H1 (cell line): ENCODE data around the gene SORBS1. TPM values are rescaled to one million over a fixed set of nuclear protein-coding genes. Genes with fewer than 3 reads are reported as not detected.

Source experiments
- CTCF ChIA-PET: fragments of 300-600 bp; sonication (Branson Sonifier 250); formaldehyde crosslinking; loops from one replicate; lab custom pipeline; 2021; ENCODE audit not compliant: partially characterized antibody; lab: Charles Lee
- POLR2A ChIA-PET: fragments of 300-600 bp; sonication (Branson Sonifier 250); formaldehyde crosslinking; loops from one replicate; lab custom pipeline; 2021; ENCODE audit warnings: inconsistent platforms; ENCODE audit not compliant: partially characterized antibody; lab: Charles Lee
- DNase-seq, 2 experiments: peaks; one replicate each; pipeline versions ENCODE4 v3.0.0 to v3.0.0-alpha.2; 2010 to 2022; ENCODE audit warnings: low spot score in 2 of 2, low read depth in 1 of 2, mixed read lengths in 1 of 2
- FAIRE-seq: peaks from 2 replicates; lab custom pipeline; 2011; peaks lifted over from hg19 to GRCh38; lab: Jason Lieb, UNC
- H2AFZ ChIP-seq: 2 replicates; pipeline ENCODE4 v1.8.1; 2012; ENCODE audit warnings: low read length, inconsistent platforms
- H2AK5ac ChIP-seq: 2 replicates; pipeline ENCODE4 v1.6.1; 2013; ENCODE audit warnings: low read depth, low read length
- H2BK120ac ChIP-seq: replicated peaks from 2 replicates; pipeline ENCODE3; 2013; ENCODE audit warnings: low read depth, low read length, inconsistent platforms
- H2BK12ac ChIP-seq: 2 replicates; pipeline ENCODE4 v1.6.1; 2013; ENCODE audit warnings: low read depth, low read length
- H2BK15ac ChIP-seq: 2 replicates; pipeline ENCODE4 v1.6.1; 2013; ENCODE audit warnings: low read length
- H2BK20ac ChIP-seq: 2 replicates; pipeline ENCODE4 v1.6.1; 2013; ENCODE audit warnings: low read length
- H2BK5ac ChIP-seq: 2 replicates; pipeline ENCODE4 v1.6.1; 2013; ENCODE audit warnings: low read depth, low read length
- H3K14ac ChIP-seq: 2 replicates; pipeline ENCODE4 v1.6.1; 2013; ENCODE audit warnings: inconsistent platforms; ENCODE audit not compliant: insufficient read length
- H3K18ac ChIP-seq: 2 replicates; pipeline ENCODE4 v1.6.1; 2013; ENCODE audit warnings: low read length; ENCODE audit errors: extremely low read depth
- H3K23ac ChIP-seq: 2 replicates; pipeline ENCODE4 v1.6.1; 2013; ENCODE audit warnings: inconsistent platforms; ENCODE audit not compliant: insufficient read length
- H3K23me2 ChIP-seq: 2 replicates; pipeline ENCODE4 v1.6.1; 2013; ENCODE audit warnings: low read depth, low read length
- H3K27ac ChIP-seq: 2 replicates; pipeline ENCODE4 v1.6.1; 2011; ENCODE audit warnings: low read depth, low read length, inconsistent platforms
- H3K27me3 ChIP-seq, 4 experiments: replicated peaks in 1 of 4; 1 replicate in 1 of 4; 2 replicates in 3 of 4; pipeline versions ENCODE4 v1.6.1 to v1.8.1; 2011 to 2013; ENCODE audit warnings: low read length in 3 of 4, mild to moderate bottlenecking in 3 of 4, inconsistent platforms in 2 of 4, mixed read lengths in 2 of 4, moderate library complexity in 1 of 4; ENCODE audit not compliant: control insufficient read depth in 3 of 4, insufficient read depth in 3 of 4; ENCODE audit errors: extremely low read depth in 1 of 4
- H3K36me3 ChIP-seq, 4 experiments: 2 replicates each; pipeline versions ENCODE4 v1.6.1 to v1.8.1; 2011 to 2013; ENCODE audit warnings: mild to moderate bottlenecking in 4 of 4, low read length in 3 of 4, moderate library complexity in 2 of 4, control low read depth in 1 of 4, inconsistent platforms in 1 of 4; ENCODE audit not compliant: insufficient read depth in 4 of 4, control insufficient read depth in 2 of 4
- H3K4ac ChIP-seq: replicated peaks from 2 replicates; pipeline ENCODE3; 2013; ENCODE audit warnings: low read length, low read depth, mixed read lengths, inconsistent platforms; ENCODE audit not compliant: insufficient read length
- H3K4me1 ChIP-seq, 4 experiments: replicated peaks in 1 of 4; 1 replicate in 1 of 4; 2 replicates in 3 of 4; pipeline versions ENCODE4 v1.6.1 to v1.8.1; 2011 to 2013; ENCODE audit warnings: low read length in 3 of 4, inconsistent platforms in 2 of 4, mixed read lengths in 1 of 4; ENCODE audit not compliant: insufficient read depth in 4 of 4, control insufficient read depth in 3 of 4
- H3K4me2 ChIP-seq, 2 experiments: 2 replicates each; pipeline versions ENCODE4 v1.6.1 to v1.8.1; 2011 to 2013; ENCODE audit warnings: low read depth in 2 of 2, low read length in 2 of 2, control low read depth in 1 of 2, inconsistent platforms in 1 of 2, mild to moderate bottlenecking in 1 of 2; ENCODE audit not compliant: insufficient read depth in 1 of 2
- H3K4me3 ChIP-seq, 4 experiments: fragments of 200-600, 300-600 bp in 1 of 4; sonication (generic), shearing (Covaris generic), sonication (Bioruptor Twin) in 1 of 4; 2 replicates each; pipeline versions ENCODE4 v1.5.1 to v1.8.1; 2011 to 2016; ENCODE audit warnings: low read length in 4 of 4, low read depth in 3 of 4, control low read depth in 2 of 4, inconsistent platforms in 2 of 4, mild to moderate bottlenecking in 2 of 4, mixed read lengths in 1 of 4, moderate library complexity in 1 of 4; ENCODE audit not compliant: insufficient read depth in 2 of 4; ENCODE audit errors: extremely low read depth in 1 of 4
- H3K56ac ChIP-seq: replicated peaks from 2 replicates; pipeline ENCODE3; 2013; ENCODE audit warnings: low read depth, mild to moderate bottlenecking, mixed read lengths, low read length, inconsistent platforms; ENCODE audit not compliant: insufficient read length
- H3K79me1 ChIP-seq: 2 replicates; pipeline ENCODE4 v1.6.1; 2013; ENCODE audit warnings: low read depth, low read length, control low read depth
- H3K79me2 ChIP-seq, 2 experiments: 2 replicates each; pipeline versions ENCODE4 v1.6.1 to v1.8.1; 2012 to 2013; ENCODE audit warnings: low read length in 2 of 2, mild to moderate bottlenecking in 2 of 2, inconsistent platforms in 1 of 2; ENCODE audit not compliant: insufficient read depth in 2 of 2, control insufficient read depth in 1 of 2
- H3K9ac ChIP-seq, 4 experiments: replicated peaks in 1 of 4; 1 replicate in 1 of 4; 2 replicates in 3 of 4; pipeline versions ENCODE4 v1.6.1 to v1.8.1; 2011 to 2013; ENCODE audit warnings: low read depth in 3 of 4, low read length in 3 of 4, control low read depth in 2 of 4, mild to moderate bottlenecking in 2 of 4, moderate library complexity in 2 of 4, inconsistent platforms in 1 of 4; ENCODE audit errors: extremely low read depth in 1 of 4
- H3K9me3 ChIP-seq, 2 experiments: 2 replicates each; pipeline versions ENCODE4 v1.6.1 to v1.8.1; 2012 to 2013; ENCODE audit warnings: mild to moderate bottlenecking in 2 of 2, moderate library complexity in 2 of 2, control low read depth in 1 of 2, inconsistent platforms in 1 of 2, low read depth in 1 of 2, low read length in 1 of 2, mixed read lengths in 1 of 2; ENCODE audit not compliant: insufficient read depth in 2 of 2
- H4K20me1 ChIP-seq, 2 experiments: replicated peaks in 1 of 2; 2 replicates each; pipeline versions ENCODE3 to v1.8.1; 2011 to 2013; ENCODE audit warnings: inconsistent platforms in 2 of 2, low read length in 2 of 2, mild to moderate bottlenecking in 1 of 2; ENCODE audit not compliant: insufficient read depth in 2 of 2, control insufficient read depth in 1 of 2
- H4K5ac ChIP-seq: 2 replicates; pipeline ENCODE4 v1.6.1; 2013; ENCODE audit warnings: low read length, low read depth, mixed read lengths, inconsistent platforms; ENCODE audit not compliant: insufficient read length
- H4K8ac ChIP-seq: 2 replicates; pipeline ENCODE4 v1.8.0; 2013; ENCODE audit warnings: mild to moderate bottlenecking, moderate library complexity, low read length, inconsistent platforms; ENCODE audit not compliant: insufficient read depth; ENCODE audit errors: extremely low read depth
- H4K91ac ChIP-seq: replicated peaks from 2 replicates; pipeline ENCODE3; 2013; ENCODE audit warnings: low read length, mixed read lengths, inconsistent platforms; ENCODE audit not compliant: insufficient read length
- CBX8 ChIP-seq: fragments of 300-800, 300-1000 bp; sonication (generic); IDR thresholded peaks from 2 replicates; pipeline ENCODE4 v1.7.1; 2016; ENCODE audit warnings: low read depth, low read length, borderline replicate concordance
- CHD2 ChIP-seq: IDR thresholded peaks from 2 replicates; pipeline ENCODE4 v1.6.1; 2012; ENCODE audit warnings: low read length, improper control_type of control experiment
- GTF2F1 ChIP-seq: IDR thresholded peaks from 2 replicates; pipeline ENCODE4 v1.6.1; 2012; ENCODE audit warnings: low read depth, low read length, improper control_type of control experiment, borderline replicate concordance
- JUND ChIP-seq: IDR thresholded peaks from 2 replicates; pipeline ENCODE4 v1.6.1; 2011; ENCODE audit warnings: mild to moderate bottlenecking, improper control_type of control experiment, low read length
- KDM1A ChIP-seq: fragments of 200-600, 300-600 bp; sonication (generic); IDR thresholded peaks from 2 replicates; pipeline ENCODE4 v1.7.1; 2016; ENCODE audit warnings: mild to moderate bottlenecking, low read length, borderline replicate concordance
- NANOG ChIP-seq: IDR thresholded peaks from 2 replicates; pipeline ENCODE4 v1.6.1; 2011; ENCODE audit warnings: low read length, low read depth, mild to moderate bottlenecking, inconsistent platforms; ENCODE audit not compliant: insufficient read depth, poor library complexity, severe bottlenecking
- PHF8 ChIP-seq: fragments of 200-600 bp; sonication (generic); conservative IDR thresholded peaks from 2 replicates; pipeline ENCODE4 v1.7.1; 2012; ENCODE audit warnings: low read depth, mild to moderate bottlenecking, inconsistent platforms, low read length, moderate library complexity
- SIN3A ChIP-seq, 2 experiments: IDR thresholded peaks in 1 of 2; conservative IDR thresholded peaks in 1 of 2; 2 replicates each; pipeline ENCODE4 v1.6.1; 2011 to 2012; ENCODE audit warnings: low read length in 2 of 2, improper control_type of control experiment in 1 of 2, low read depth in 1 of 2, mild to moderate bottlenecking in 1 of 2
- SIX5 ChIP-seq: IDR thresholded peaks from 2 replicates; pipeline ENCODE4 v1.6.1; 2011; ENCODE audit warnings: mild to moderate bottlenecking, low read depth, low read length
- SP4 ChIP-seq: IDR thresholded peaks from 2 replicates; pipeline ENCODE4 v1.6.1; 2012; ENCODE audit warnings: low read length, inconsistent platforms
- SUZ12 ChIP-seq: fragments of 200-600 bp; sonication (generic); IDR thresholded peaks from 2 replicates; pipeline ENCODE4 v1.6.1; 2012; ENCODE audit warnings: mild to moderate bottlenecking, inconsistent platforms, low read length, moderate library complexity, mixed read lengths
- USF2 ChIP-seq: IDR thresholded peaks from 2 replicates; pipeline ENCODE4 v1.6.1; 2011; ENCODE audit warnings: low read length, improper control_type of control experiment
- ZNF274 ChIP-seq: IDR thresholded peaks from 2 replicates; pipeline ENCODE4 v1.7.0; 2012; ENCODE audit warnings: low read length, borderline replicate concordance; ENCODE audit errors: extremely low read depth
- WGBS, 2 experiments: shearing (Covaris generic) in 1 of 2; methylation state at CpG; one replicate each; pipeline versions ENCODE4 v1.1.6 to v1.1.7; 2013 to 2015; ENCODE audit warnings: low lambda C conversion rate in 2 of 2, mixed read lengths in 2 of 2, inconsistent platforms in 1 of 2, low coverage in 1 of 2, missing lambda C conversion rate in 1 of 2; ENCODE audit not compliant: insufficient replicate concordance in 2 of 2, insufficient coverage in 1 of 2, insufficient read length in 1 of 2; ENCODE audit errors: extremely low coverage in 1 of 2, missing lambda C conversion rate in 1 of 2; 5-methylcytosine and 5-hydroxymethylcytosine counted together
- polyA plus RNA-seq, 7 experiments: library from polyadenylated mRNA; depleted of rRNA in 3 of 7; stranded (reverse) in 5 of 7; unstranded in 2 of 7; fragments of >200 nt in 5 of 7; fragments of 200-250 nt in 2 of 7; gene quantifications; 1 replicate in 5 of 7; 2 replicates in 1 of 7; 4 replicates in 1 of 7; pipeline versions ENCODE4 v1.2.1 to v1.2.3, GENCODE V29; 2011 to 2013; ENCODE audit warnings: missing spikeins in 2 of 7, mixed read lengths in 2 of 7
- total RNA-seq: library from RNA; stranded (reverse); fragmentation: NEBNext Ultra II Directional; extraction: Animal tissue kit (Norgen Biotek cat#: 25700); gene quantifications from 2 replicates; pipeline ENCODE4 v1.2.1, GENCODE V29; 2021

The SORBS1 gene
- total and polyA plus RNA-seq, 2 of the 8 experiments (the other 6 are each of a cell fraction or from before 2014, with no cell fraction given) = 16.0 to 35.0 TPM

- Histone ChIP-seq H2BK120ac (no peak overlapping the region), H2BK5ac (no peak overlapping the region), H3K79me2 (no peaks in the 10 kb centered on the region), H3K4me3 (no peak overlapping the region), H3K27ac (0 out of 2 replicates have a peak overlapping the region, but pooled peaks have one; percentile 6), H3K23me2 (no peaks in the 10 kb centered on the region), H3K9me3 (no peaks in the 10 kb centered on the region), H2BK12ac (no peak overlapping the region), H3K36me3 (peaks cover 0 to 9% (median 3%) of the 10 kb centered on the region in 4 experiments; a peak in 3 of 8 replicates), H3K4me1 (peaks cover 0 to 5% (median 4%) of the 10 kb centered on the region in 4 experiments; a peak in 4 of 7 replicates), H3K23ac (no peak overlapping the region), H3K4me2 (no peak overlapping the region), H3K4ac (no peak overlapping the region), H3K56ac (no peak overlapping the region), H4K8ac (no peak overlapping the region), H3K18ac (no peak overlapping the region), H4K5ac (no peak overlapping the region), H3K27me3 (no peaks in the 10 kb centered on the region), H4K91ac (no peak overlapping the region), H4K20me1 (no peaks in the 10 kb centered on the region), H3K79me1 (no peaks in the 10 kb centered on the region), H2AK5ac (no peak overlapping the region), H2BK20ac (no peak overlapping the region), H2BK15ac (no peak overlapping the region), H3K9ac (no peak overlapping the region), H3K14ac (no peak overlapping the region), H2AFZ (no peak overlapping the region)
- CTCF ChIA-PET = interaction anchor here (0.6 to 8.2 kb wide), 44 partner anchors 15 to 603 kb away, joined by 3 to 162 read pairs (median 5); no protein-coding TSS in a partner anchor
- FAIRE-seq (peak; percentile 65), DNase-seq (no peak)
- WGBS, 2 experiments = 89% methylated on average over 1 of the region's 1 CpG; no CpG with 5 or more reads in 1 of the 2 experiments
- POLR2A ChIA-PET = interaction anchor here (1.2 to 1.3 kb wide), 2 partner anchors 12 to 34 kb away, joined by 3 to 6 read pairs; no protein-coding TSS in a partner anchor
- no peak for TF ChIP-seq JUND
- no peak for TF ChIP-seq CHD2
- TF ChIP-seq SIN3A (conservative IDR thresholded peaks at IDR 0.05 in 1 of 2, IDR thresholded peaks at IDR 0.05 in 1 of 2; ENCODE audit: low read depth in 1 of 2, low read length in 2 of 2) = no peak
- no peak for TF ChIP-seq USF2
- TF ChIP-seq ZNF274 = no peak
- no peak for TF ChIP-seq NANOG
- TF ChIP-seq PHF8 = no peak
- TF ChIP-seq SUZ12 = no peak
- no peak for TF ChIP-seq GTF2F1
- no peak for TF ChIP-seq SP4
- TF ChIP-seq KDM1A = no peak
- TF ChIP-seq SIX5 = no peak
- TF ChIP-seq CBX8 = no peak
Observed at GRCh38 chr10:95375418-95375817, 185.8 kb downstream of the SORBS1 start.
